ENCODE measurements around the gene DDX25. TPM values are rescaled to one million over a fixed set of nuclear protein-coding genes. Genes with fewer than 3 reads are reported as not detected.

DDX25 gene
- total RNA-seq, 2 experiments from 2014 or later = not detected

- CTCF ChIA-PET = interaction anchor here (1.2 to 2.7 kb wide), 6 partner anchors 9 to 257 kb away, joined by 3 to 24 read pairs (median 8); no protein-coding TSS in a partner anchor
- intact Hi-C loops (cut with micrococcal nuclease) = loop anchor here (5.0 kb wide), 1 partner anchor 121 kb away; the partner anchor contains the start of gene CDON
- H3K4me3 Mint-ChIP-seq = no peak overlapping the region
- H3K27me3 Mint-ChIP-seq (ENCODE audit: low read depth) = no peaks in the 10 kb centered on the region
- H3K4me1 Mint-ChIP-seq (ENCODE audit: low read depth) = peaks cover 15% of the 10 kb centered on the region
- H3K9me3 Mint-ChIP-seq = no peaks in the 10 kb centered on the region
- no peaks in the 10 kb centered on the region for H3K36me3 Mint-ChIP-seq (ENCODE audit: low read depth)
- no peak overlapping the region for H3K27ac Mint-ChIP-seq
- no peak for DNase-seq
Measured at GRCh38 chr11:125941267-125941618, 36.9 kb downstream of the DDX25 start.

- intact Hi-C loops (cut with micrococcal nuclease) = loop anchor here (1.0 to 5.0 kb wide), 4 partner anchors 19 to 252 kb away; partner anchors contain the start of gene CDON
- CTCF ChIA-PET = interaction anchor here (0.6 to 2.8 kb wide), 12 partner anchors 10 to 257 kb away, joined by 3 to 24 read pairs (median 4); no protein-coding TSS in a partner anchor
- peak; percentile 79 for DNase-seq
- H3K9me3 Mint-ChIP-seq = no peaks in the 10 kb centered on the region
- H3K27me3 Mint-ChIP-seq (ENCODE audit: low read depth) = no peaks in the 10 kb centered on the region
- H3K4me3 Mint-ChIP-seq = no peak overlapping the region
- no peak overlapping the region for H3K27ac Mint-ChIP-seq
- H3K4me1 Mint-ChIP-seq (ENCODE audit: low read depth) = peaks cover 15% of the 10 kb centered on the region
- no peaks in the 10 kb centered on the region for H3K36me3 Mint-ChIP-seq (ENCODE audit: low read depth)
Measured at GRCh38 chr11:125941619-125942611, 37.6 kb downstream of the DDX25 start.

DNA sequence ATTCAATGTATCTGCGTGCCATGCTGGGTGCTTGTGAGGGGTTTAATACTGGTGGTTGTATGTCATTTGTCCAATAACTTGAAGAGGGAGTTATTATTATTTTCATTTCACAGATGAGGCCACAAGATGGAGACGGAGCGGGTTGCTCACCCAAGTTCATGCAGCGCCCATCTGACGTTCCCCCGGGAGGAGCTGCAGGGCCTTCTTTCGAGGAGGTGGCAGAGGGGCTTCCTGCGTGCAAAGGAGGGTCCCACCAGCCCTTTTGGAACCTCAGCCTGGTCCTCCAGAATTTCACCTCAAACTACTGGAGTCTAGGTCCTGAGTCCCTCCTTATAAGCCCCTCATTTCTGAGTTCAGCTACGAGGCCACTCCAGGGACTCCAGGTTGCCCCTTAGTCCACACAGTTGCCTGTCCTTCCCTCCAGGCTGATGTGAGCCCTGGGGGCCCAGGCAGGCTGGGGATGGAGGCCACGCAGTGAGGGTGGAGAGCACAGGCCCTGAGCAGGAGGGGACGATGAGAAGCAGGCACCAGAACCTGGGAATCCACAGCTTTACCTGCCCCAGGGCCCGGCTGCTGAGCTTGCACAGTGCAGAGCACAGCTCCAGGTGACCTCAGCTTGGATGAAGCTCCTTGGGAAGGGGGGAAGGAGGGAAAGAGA is 38.6 kb downstream of the DDX25 start:
- H3K4me3 Mint-ChIP-seq = no peak overlapping the region
- no peak overlapping the region for H3K27ac Mint-ChIP-seq
- H3K36me3 Mint-ChIP-seq (ENCODE audit: low read depth) = no peaks in the 10 kb centered on the region
- no peak for DNase-seq
- no peaks in the 10 kb centered on the region for H3K27me3 Mint-ChIP-seq (ENCODE audit: low read depth)
- no peaks in the 10 kb centered on the region for H3K9me3 Mint-ChIP-seq
- intact Hi-C loops (cut with micrococcal nuclease) = loop anchor here (1.0 to 5.0 kb wide), 4 partner anchors 20 to 251 kb away; partner anchors contain the start of gene CDON
- peaks cover 15% of the 10 kb centered on the region for H3K4me1 Mint-ChIP-seq (ENCODE audit: low read depth)
- CTCF ChIA-PET = interaction anchor here (1.2 to 2.8 kb wide), 11 partner anchors 9 to 251 kb away, joined by 3 to 24 read pairs (median 5); no protein-coding TSS in a partner anchor

GRCh38 chr11:125943661-125944349 is 39.5 kb downstream of the DDX25 start:
- H3K27ac Mint-ChIP-seq = no peak overlapping the region
- CTCF ChIA-PET = interaction anchor here (1.3 to 2.8 kb wide), 6 partner anchors 13 to 250 kb away, joined by 3 to 24 read pairs (median 6); no protein-coding TSS in a partner anchor
- H3K9me3 Mint-ChIP-seq = no peaks in the 10 kb centered on the region
- peaks cover 9% of the 10 kb centered on the region for H3K4me1 Mint-ChIP-seq (ENCODE audit: low read depth)
- no peak overlapping the region for H3K4me3 Mint-ChIP-seq
- intact Hi-C loops (cut with micrococcal nuclease) = loop anchor here (5.0 kb wide), 1 partner anchor 118 kb away; the partner anchor contains the start of gene CDON
- DNase-seq = no peak
- no peaks in the 10 kb centered on the region for H3K36me3 Mint-ChIP-seq (ENCODE audit: low read depth)
- no peaks in the 10 kb centered on the region for H3K27me3 Mint-ChIP-seq (ENCODE audit: low read depth)

DNA sequence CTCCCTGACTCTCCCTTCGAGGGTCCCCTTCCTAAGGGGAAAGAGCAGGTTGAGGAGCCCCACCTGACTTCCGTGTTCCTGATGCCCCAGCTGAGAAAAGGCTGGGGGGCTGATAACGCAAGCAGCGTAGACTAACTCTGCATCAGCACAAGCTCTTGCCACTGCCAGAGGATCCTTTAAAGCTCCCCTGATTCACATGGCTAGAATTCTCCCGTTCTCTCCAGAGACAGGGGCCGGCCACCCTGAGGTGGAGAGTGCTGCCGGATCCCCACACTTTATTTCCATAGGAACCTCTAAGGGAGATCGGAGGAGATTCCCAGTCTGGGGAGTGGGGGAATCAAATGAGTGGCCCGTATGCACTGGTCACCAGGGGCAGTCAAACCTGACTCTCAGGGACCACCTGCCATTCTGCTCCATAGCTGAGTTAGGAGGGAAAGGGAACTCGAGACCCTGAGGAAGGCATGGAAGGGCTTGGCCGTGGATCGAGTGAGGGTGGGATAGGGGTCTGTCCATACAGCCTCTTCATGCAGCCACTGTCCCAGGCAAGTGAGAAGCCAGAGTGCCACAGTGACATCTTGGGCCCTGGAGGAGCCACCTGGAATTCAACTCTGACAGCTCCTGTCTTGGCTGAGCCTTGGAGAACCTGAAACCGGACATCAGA is 40.2 kb downstream of the DDX25 start:
- no peak overlapping the region for H3K4me3 Mint-ChIP-seq
- H3K36me3 Mint-ChIP-seq (ENCODE audit: low read depth) = no peaks in the 10 kb centered on the region
- CTCF ChIA-PET = interaction anchor here (1.2 to 2.8 kb wide), 3 partner anchors 12 to 249 kb away, joined by 3 to 6 read pairs (median 6); no protein-coding TSS in a partner anchor
- H3K27ac Mint-ChIP-seq = no peak overlapping the region
- peaks cover 6% of the 10 kb centered on the region for H3K4me1 Mint-ChIP-seq (ENCODE audit: low read depth)
- no peaks in the 10 kb centered on the region for H3K27me3 Mint-ChIP-seq (ENCODE audit: low read depth)
- intact Hi-C loops (cut with micrococcal nuclease) = loop anchor here (5.0 kb wide), 1 partner anchor 118 kb away; the partner anchor contains the start of gene CDON
- DNase-seq = no peak
- H3K9me3 Mint-ChIP-seq = no peaks in the 10 kb centered on the region

DNA sequence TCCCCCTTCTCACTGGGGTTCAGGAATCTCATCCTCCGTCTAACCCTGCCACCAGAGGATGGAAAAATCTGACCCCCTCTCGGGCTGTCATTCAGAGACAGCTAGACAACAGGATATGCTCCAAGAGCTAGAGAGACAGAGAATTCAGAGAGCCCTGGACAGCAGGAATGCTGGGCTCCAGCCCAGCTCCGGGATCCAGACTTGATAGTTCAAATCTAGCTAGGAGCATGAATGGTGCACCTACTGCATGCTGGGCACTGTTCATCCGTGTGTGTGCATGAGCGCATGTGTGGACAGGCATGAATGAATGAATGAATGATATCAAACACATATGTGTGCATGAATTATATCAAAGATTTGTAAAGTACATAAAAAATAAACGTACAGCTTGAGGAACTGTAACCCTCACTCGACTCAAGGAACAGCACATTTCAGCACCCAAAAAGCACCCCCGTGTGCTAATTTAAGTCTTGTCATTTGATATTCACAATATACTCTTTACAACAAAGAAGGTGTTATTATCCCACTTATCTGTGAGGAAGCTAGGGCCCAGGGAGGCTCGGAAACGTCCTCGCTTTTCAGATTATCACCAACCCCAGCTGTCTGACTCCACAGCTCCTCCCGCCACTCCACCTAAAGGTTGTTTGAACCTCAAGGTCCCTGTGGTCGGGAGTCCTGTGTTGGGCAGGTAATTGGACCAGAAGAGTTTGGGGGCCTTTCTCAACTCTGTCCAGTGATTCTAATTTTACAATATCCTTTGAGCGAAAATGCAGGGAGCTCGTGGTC is 40.9 kb downstream of the DDX25 start:
- no peak for DNase-seq
- H3K9me3 Mint-ChIP-seq = no peaks in the 10 kb centered on the region
- H3K27ac Mint-ChIP-seq = no peak overlapping the region
- no peaks in the 10 kb centered on the region for H3K36me3 Mint-ChIP-seq (ENCODE audit: low read depth)
- CTCF ChIA-PET = interaction anchor here (0.6 to 1.2 kb wide), 2 partner anchors 73 to 248 kb away, joined by 4 to 6 read pairs; no protein-coding TSS in a partner anchor
- intact Hi-C loops (cut with micrococcal nuclease) = no loop called here
- no peaks in the 10 kb centered on the region for H3K27me3 Mint-ChIP-seq (ENCODE audit: low read depth)
- peaks cover 6% of the 10 kb centered on the region for H3K4me1 Mint-ChIP-seq (ENCODE audit: low read depth)
- H3K4me3 Mint-ChIP-seq = no peak overlapping the region

DNA sequence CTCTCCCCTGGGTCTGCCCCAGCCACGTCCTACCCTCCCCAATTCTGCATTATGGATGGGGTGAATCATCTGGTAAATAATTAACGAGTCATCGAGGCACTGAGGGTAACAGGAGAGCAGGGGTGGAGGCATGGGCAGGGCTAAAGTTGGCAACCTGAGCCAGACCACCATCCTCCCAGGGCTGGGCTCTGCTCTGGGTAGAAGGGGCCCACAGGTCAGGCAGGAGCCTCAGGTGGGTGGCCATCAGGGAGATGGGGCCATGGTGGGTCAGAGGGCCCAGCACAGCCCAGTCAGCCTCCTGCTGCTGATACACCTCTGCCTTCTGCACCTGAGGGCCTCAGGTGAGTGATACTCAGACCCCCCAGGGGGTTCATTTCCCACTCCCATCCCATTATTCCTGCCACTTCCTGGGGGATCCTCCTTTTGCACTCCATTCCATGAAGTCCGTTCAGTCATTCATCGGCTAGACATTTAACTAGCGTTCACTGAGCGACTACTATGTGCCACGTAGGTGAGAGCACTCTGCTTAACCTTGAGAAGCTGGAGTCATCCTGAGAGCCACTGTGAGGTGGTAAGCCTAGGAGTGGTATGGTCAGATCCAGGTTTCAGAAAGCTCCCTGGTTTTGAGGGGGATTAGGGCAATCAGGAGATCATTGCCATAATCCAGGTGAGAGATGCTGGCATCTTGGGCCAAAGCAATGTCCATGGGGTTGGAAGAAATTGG is 41.7 kb downstream of the DDX25 start, which contains the start of gene VSIG10L2:
VSIG10L2 (plus strand) TSS at position 248 of the 724 bp plus-strand sequence; CDS start at position 260, 12 bp downstream.
- Mint-ChIP-seq H3K27me3 (ENCODE audit: low read depth) (no peaks in the 10 kb centered on the region), H3K9me3 (no peaks in the 10 kb centered on the region), H3K36me3 (ENCODE audit: low read depth) (no peaks in the 10 kb centered on the region), H3K4me3 (no peak within 1 kb of the TSS), H3K4me1 (ENCODE audit: low read depth) (peaks cover 6% of the 10 kb centered on the region), H3K27ac (no peak within 1 kb of the TSS)
- intact Hi-C loops (cut with micrococcal nuclease) = no loop called here
- DNase-seq = no peak
- CTCF ChIA-PET = interaction anchor here (0.6 kb wide), 2 partner anchors 72 to 105 kb away, joined by 3 to 4 read pairs; no protein-coding TSS in a partner anchor

DNA sequence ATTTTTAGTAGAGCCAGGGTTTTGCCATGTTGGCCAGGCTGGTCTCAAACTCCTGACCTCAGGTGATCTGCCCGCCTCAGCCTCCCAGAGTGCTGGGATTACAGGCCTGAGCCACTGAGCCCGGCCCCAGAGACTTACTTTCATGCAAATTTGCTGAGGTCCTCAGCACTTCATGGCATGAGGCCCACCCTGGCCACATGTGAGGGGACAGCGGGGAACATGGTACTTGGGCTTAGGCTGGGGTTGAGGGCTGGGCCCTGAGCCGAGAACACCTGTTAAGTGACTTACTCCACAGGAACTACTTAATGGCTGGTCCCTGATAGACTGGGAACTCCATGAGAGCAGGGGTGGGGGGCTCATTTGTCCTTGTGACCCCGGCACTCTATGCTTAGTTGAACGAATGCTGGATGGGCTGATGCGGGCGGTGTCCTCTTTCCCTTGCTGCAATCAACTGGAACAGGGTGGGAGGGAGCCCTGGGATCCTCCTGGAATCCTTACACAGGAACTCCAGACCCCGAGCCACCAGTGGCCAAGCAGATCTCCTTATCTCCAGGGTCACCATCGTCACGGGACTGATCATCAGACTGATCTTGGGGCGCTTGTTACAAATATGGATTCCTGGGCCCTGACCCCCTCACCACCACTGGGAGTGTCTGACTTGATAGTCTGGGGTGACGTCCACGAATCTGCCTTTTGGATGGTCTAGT is 42.6 kb downstream of the DDX25 start:
- intact Hi-C loops (cut with micrococcal nuclease) = no loop called here
- Mint-ChIP-seq H3K27ac (no peak overlapping the region), H3K4me1 (ENCODE audit: low read depth) (peaks cover 6% of the 10 kb centered on the region), H3K4me3 (no peak overlapping the region), H3K27me3 (ENCODE audit: low read depth) (peaks cover 4% of the 10 kb centered on the region), H3K9me3 (no peaks in the 10 kb centered on the region), H3K36me3 (ENCODE audit: low read depth) (no peaks in the 10 kb centered on the region)
- no peak for DNase-seq
- CTCF ChIA-PET = interaction anchor here (0.6 kb wide), 1 partner anchor 104 kb away, joined by 3 read pairs; no protein-coding TSS in a partner anchor

- H3K9me3 Mint-ChIP-seq = no peaks in the 10 kb centered on the region
- H3K4me3 Mint-ChIP-seq = no peak overlapping the region
- H3K27ac Mint-ChIP-seq = no peak overlapping the region
- DNase-seq = no peak
- peaks cover under 1% of the 10 kb centered on the region for H3K4me1 Mint-ChIP-seq (ENCODE audit: low read depth)
- CTCF ChIA-PET = no interaction called here
- intact Hi-C loops (cut with micrococcal nuclease) = no loop called here
- H3K27me3 Mint-ChIP-seq (ENCODE audit: low read depth) = peaks cover 4% of the 10 kb centered on the region
- no peaks in the 10 kb centered on the region for H3K36me3 Mint-ChIP-seq (ENCODE audit: low read depth)
Measured at GRCh38 chr11:125947419-125948277, 43.3 kb downstream of the DDX25 start.
